K562 treated with DMSO at 1 percent for 48 hours (cell line): Measurements from ENCODE around the gene TM4SF5. TPM values are rescaled to one million over a fixed set of nuclear protein-coding genes. Genes with fewer than 3 reads are reported as not detected.

Experiments
- total RNA-seq: library from RNA; unstranded; fragments of 300-600 nt; gene quantifications from 2 replicates; pipeline ENCODE4 v1.2.3, GENCODE V29; 2022; ENCODE audit warnings: low replicate concordance; ENCODE audit errors: extremely low read depth

Gene TM4SF5
- total RNA-seq, result not detected in 2 replicates

DNA sequence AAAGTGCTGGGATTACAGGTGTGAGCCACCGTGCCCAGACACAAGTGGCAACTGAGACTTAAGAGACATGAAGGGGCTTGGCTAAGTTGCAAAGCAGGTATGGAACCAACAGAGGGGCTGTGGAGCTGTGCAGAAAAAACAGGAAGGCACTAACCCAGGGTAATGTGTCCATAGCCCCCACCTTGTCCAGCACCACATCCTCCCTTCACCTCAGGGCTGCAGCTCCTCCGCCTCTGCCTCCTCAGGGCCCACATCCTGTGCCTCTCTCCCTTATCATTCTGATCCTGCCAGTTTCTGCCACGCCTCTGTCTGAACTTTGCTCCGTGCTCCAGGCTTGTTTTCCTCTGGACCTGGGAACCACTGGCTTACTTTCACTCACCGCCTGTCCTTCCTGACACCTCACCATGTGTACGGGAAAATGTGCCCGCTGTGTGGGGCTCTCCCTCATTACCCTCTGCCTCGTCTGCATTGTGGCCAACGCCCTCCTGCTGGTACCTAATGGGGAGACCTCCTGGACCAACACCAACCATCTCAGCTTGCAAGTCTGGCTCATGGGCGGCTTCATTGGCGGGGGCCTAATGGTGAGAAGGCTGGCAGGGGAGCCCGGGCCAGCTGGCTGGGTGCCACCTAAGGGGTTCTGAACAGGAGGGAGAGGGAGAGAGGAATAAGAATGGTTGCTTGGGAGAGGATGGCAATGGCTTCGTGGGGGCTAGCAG lies at the start of gene TM4SF5:
Gene TM4SF5 (plus strand): TSS at position 368 of the 716 bp plus-strand sequence. CDS start 37 bp downstream, at position 405.

GRCh38 chr17:4739122-4740024 lies 32.3 kb upstream of the TM4SF5 start, which contains the start of the genes CXCL16 and ZMYND15:
Gene CXCL16, minus strand, starts transcription at chr17:4739928. Its CDS starts 589 bp downstream, at chr17:4739339.
Gene ZMYND15, plus strand, starts transcription at chr17:4739833. Its CDS starts 716 bp downstream, at chr17:4740549.

DNA sequence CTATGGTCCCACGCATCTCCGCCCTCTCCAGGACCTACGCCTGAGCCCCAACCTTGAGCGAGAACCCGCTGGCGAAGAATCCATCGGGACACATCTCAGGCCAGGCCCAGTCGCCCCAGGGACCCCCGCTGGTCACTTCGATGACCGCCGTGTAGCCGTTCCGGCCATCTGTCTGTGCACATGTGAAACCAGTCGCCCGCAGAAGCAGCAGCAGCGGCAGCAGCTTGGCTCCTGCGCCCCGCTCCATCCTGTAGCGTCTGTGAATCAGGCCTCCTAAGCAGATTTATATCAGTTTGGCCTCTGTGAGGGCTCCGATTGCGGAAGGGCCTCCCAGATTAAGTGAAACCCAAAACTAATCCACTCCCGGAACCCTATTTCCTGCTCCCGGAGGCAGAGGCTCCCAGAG lies 14.4 kb downstream of the TM4SF5 start, which contains the start of gene VMO1:
Gene VMO1 (minus strand): TSS at position 259 of the 406 bp plus-strand sequence. CDS start 12 bp downstream, at position 247.

DNA sequence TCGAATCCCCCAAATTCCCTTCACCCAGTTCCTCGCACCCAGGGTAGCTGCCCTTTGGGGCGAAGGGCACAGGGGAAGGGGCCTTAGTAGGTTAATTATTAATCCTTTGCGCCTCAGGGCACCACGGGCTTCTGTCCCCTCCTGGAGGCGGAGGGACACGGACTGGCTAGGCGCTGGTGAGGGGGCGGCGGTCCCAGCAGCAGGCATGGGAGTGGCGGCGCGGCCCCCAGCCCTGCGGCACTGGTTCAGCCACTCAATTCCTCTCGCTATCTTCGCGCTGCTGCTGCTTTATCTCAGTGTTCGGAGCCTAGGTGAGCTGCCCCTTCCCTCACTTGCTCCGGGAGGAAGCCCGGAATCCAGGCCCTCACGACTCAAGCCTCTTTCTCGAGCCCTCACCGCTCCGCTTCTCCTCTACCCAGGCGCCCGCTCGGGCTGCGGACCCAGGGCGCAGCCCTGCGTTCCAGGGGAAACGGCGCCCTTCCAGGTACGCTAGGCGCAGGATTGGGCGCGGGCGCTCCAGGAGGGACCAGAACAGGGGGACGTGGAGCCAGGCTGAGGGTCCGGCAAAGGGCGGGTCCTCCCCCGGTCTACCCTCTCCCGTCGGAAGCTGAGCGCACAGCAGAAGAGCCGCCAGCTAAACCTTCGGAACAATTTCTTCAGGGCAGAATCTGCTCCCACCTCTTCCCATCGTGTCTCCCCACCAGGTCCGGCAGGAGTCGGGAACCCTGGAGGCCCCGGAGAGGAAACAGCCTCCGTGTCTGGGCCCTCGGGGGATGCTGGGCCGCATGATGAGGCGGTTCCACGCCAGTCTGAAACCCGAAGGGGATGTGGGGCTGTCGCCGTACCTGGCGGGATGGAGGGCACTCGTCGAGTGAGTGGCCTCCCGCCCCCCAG lies 17.4 kb downstream of the TM4SF5 start, which contains the start of gene GLTPD2:
Gene GLTPD2 (plus strand): TSS at position 158 of the 894 bp plus-strand sequence. CDS start 48 bp downstream, at position 206.

GRCh38 chr17:4802228-4802627 lies 30.5 kb downstream of the TM4SF5 start, which contains the start of gene C17orf114:
Gene C17orf114, minus strand, starts transcription at chr17:4802328.

DNA sequence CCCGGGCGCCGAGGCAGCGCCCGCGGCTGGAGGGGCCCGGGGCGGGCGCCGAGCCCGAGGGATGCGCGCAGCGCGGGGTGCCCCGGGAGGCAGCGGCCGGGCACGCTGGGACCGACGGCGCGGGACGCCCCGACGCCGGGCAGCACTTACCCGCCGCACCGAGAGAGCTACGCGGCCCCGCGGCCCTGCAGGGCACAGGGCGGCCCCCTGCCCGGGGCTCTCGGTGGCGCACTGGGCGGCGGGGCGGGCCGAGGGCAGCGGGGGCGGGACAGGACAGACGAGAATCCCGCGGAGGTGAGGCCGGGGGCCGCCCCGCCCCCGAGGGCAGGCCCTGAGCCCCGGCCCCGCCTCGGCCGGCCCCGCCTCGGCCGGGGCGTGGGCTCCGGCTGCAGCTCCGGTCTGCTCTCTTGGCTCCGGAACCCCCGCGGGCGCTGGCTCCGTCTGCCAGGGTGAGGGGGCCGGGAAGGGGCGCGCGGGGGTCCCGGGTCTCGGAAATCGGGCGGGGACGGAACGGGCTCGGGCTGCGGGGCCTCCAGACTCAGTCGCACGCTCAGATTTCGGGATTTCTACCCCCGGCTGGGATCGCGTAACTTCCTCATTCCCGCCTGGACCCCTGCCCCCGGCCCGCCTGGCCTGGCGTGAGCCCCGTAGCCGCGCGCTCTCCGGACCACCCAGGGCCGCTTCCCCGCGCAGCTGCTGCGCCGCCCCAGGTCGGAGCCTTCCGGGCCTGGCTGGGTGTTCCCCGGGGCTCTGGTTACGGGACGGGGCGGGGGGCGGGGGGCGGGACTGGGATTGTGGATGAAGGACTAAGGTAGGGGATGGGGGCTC lies 35.3 kb downstream of the TM4SF5 start, which contains the start of gene PLD2:
Gene PLD2 (plus strand): TSS at position 376 of the 828 bp plus-strand sequence. CDS start 621 bp downstream, outside the sequence.

Other genes starting within 250 kb of the TM4SF5 start
- gene MYBBP1A, start 216.5 kb upstream of the TM4SF5 start, total RNA-seq, result not detected in 2 replicates
- gene GGT6, start 211.3 kb upstream of the TM4SF5 start, total RNA-seq, result not detected in 2 replicates
- not detected in 2 replicates for gene SMTNL2, start 187.4 kb upstream of the TM4SF5 start, total RNA-seq
- not detected in 2 replicates for gene ALOX15, start 130.2 kb upstream of the TM4SF5 start, total RNA-seq
- not detected in 2 replicates for gene PELP1, start 67.7 kb upstream of the TM4SF5 start, total RNA-seq
- gene ARRB2, start 61.3 kb upstream of the TM4SF5 start, total RNA-seq, result not detected in 2 replicates
- gene MED11, start 40.5 kb upstream of the TM4SF5 start, total RNA-seq, result not detected in 2 replicates
- gene ZMYND15, start 32.1 kb upstream of the TM4SF5 start, total RNA-seq, result not detected in 2 replicates
- not detected in 2 replicates for gene CXCL16, start 32.0 kb upstream of the TM4SF5 start, total RNA-seq
- not detected in 2 replicates for gene VMO1, start 14.5 kb downstream of the TM4SF5 start, total RNA-seq
- not detected in 2 replicates for gene GLTPD2, start 17.1 kb downstream of the TM4SF5 start, total RNA-seq
- not detected in 2 replicates for gene PSMB6, start 24.3 kb downstream of the TM4SF5 start, total RNA-seq
- not detected in 2 replicates for gene PLD2, start 35.3 kb downstream of the TM4SF5 start, total RNA-seq
- gene MINK1, start 61.5 kb downstream of the TM4SF5 start, total RNA-seq, result not detected in 2 replicates
- gene C17orf107, start 127.7 kb downstream of the TM4SF5 start, total RNA-seq, result not detected in 2 replicates
- not detected in 2 replicates for gene CHRNE, start 131.2 kb downstream of the TM4SF5 start, total RNA-seq
- gene GP1BA, start 160.4 kb downstream of the TM4SF5 start, total RNA-seq, result not detected in 2 replicates
- gene SLC25A11, start 168.2 kb downstream of the TM4SF5 start, total RNA-seq, result not detected in 2 replicates
- not detected in 2 replicates for gene RNF167, start 168.4 kb downstream of the TM4SF5 start, total RNA-seq
- not detected in 2 replicates for gene PFN1, start 176.6 kb downstream of the TM4SF5 start, total RNA-seq
- not detected in 2 replicates for gene ENO3, start 179.2 kb downstream of the TM4SF5 start, total RNA-seq
- gene SPAG7, start 195.9 kb downstream of the TM4SF5 start, total RNA-seq, result not detected in 2 replicates
- gene CAMTA2, start 215.8 kb downstream of the TM4SF5 start, total RNA-seq, result not detected in 2 replicates
- not detected in 2 replicates for gene INCA1, start 225.6 kb downstream of the TM4SF5 start, total RNA-seq
- not detected in 2 replicates for gene KIF1C, start 226.1 kb downstream of the TM4SF5 start, total RNA-seq